Panc1 (cell line): ENCODE data around the gene NLRP7. TPM values are rescaled to one million over a fixed set of nuclear protein-coding genes. Genes with fewer than 3 reads are reported as not detected.

ENCODE experiments used
- ATAC-seq: fragments of 200-7000 bp; cut with Tn5 transposase; 2 replicates; pipeline ENCODE4 v1.9.1; 2020; ENCODE audit warnings: mild to moderate bottlenecking, moderate library complexity
- BruUV-seq: library from RNA; stranded (reverse); fragments of 400-500 nt; replicated peaks from 2 replicates; lab custom pipeline; 2021; lab: Mats Ljungman, UMichigan
- CTCF ChIA-PET: fragments of 300-600 bp; sonication (Branson Sonifier 250); formaldehyde crosslinking; loops from one replicate; lab custom pipeline; 2022; ENCODE audit warnings: antibody characterized with exemption; lab: Charles Lee
- POLR2A ChIA-PET: fragments of 300-600 bp; sonication (Branson Sonifier 250); formaldehyde crosslinking; loops from one replicate; lab custom pipeline; 2022; ENCODE audit warnings: antibody characterized with exemption; lab: Charles Lee
- DNase-seq: peaks from one replicate; pipeline ENCODE4 v3.0.0-alpha.2; 2010; ENCODE audit warnings: low read depth, low spot score
- H3K27ac ChIP-seq: 2 replicates; pipeline ENCODE4 v1.5.1; 2011; ENCODE audit warnings: mild to moderate bottlenecking, low read length, inconsistent platforms
- H3K27me3 ChIP-seq: fragments of 200-500 bp; sonication (Bioruptor generic); 2 replicates; pipeline ENCODE4 v1.6.0; 2014; ENCODE audit warnings: low read length, inconsistent platforms; ENCODE audit not compliant: control insufficient read depth, insufficient read depth
- H3K36me3 ChIP-seq: fragments of 200-500 bp; sonication (Bioruptor generic); 2 replicates; pipeline ENCODE4 v1.5.1; 2014; ENCODE audit warnings: inconsistent platforms, mild to moderate bottlenecking, low read length, moderate library complexity; ENCODE audit not compliant: control insufficient read depth, insufficient read depth
- H3K4me1 ChIP-seq: 2 replicates; pipeline ENCODE4 v1.5.1; 2011; ENCODE audit warnings: inconsistent platforms, mild to moderate bottlenecking, low read length, moderate library complexity; ENCODE audit not compliant: control insufficient read depth, insufficient read depth
- H3K4me3 ChIP-seq, 2 experiments: 2 replicates each; pipeline ENCODE4 v1.5.1; 2011 to 2012; ENCODE audit warnings: low read depth in 2 of 2, low read length in 2 of 2, mild to moderate bottlenecking in 2 of 2, inconsistent platforms in 1 of 2, moderate library complexity in 1 of 2
- H3K9me3 ChIP-seq: fragments of 200-500 bp; sonication (Bioruptor generic); 2 replicates; pipeline ENCODE4 v1.5.1; 2014; ENCODE audit warnings: low read depth, mild to moderate bottlenecking, inconsistent platforms, low read length, moderate library complexity; ENCODE audit not compliant: control insufficient read depth, insufficient read depth
- CTCF ChIP-seq: fragments of 450-650 bp; IDR thresholded peaks from 2 replicates; pipeline ENCODE4 v1.5.1; 2017; ENCODE audit warnings: mild to moderate bottlenecking
- POLR2AphosphoS5 ChIP-seq: IDR thresholded peaks from 2 replicates; pipeline ENCODE4 v1.6.1; 2012; ENCODE audit warnings: mild to moderate bottlenecking, low read depth, low read length, moderate library complexity
- SIN3A ChIP-seq: IDR thresholded peaks from 2 replicates; pipeline ENCODE4 v1.6.1; 2012; ENCODE audit warnings: low read depth, mild to moderate bottlenecking, low read length, moderate library complexity, borderline replicate concordance; ENCODE audit not compliant: insufficient read depth
- TCF7L2 ChIP-seq: IDR thresholded peaks from 2 replicates; pipeline ENCODE4 v1.6.1; 2011; ENCODE audit warnings: mild to moderate bottlenecking, low read depth, low read length, inconsistent platforms
- in situ Hi-C: cut with HindIII; loops from 2 replicates; pipeline ENCODE4 v1.10.0; 2016; ENCODE audit warnings: low sequenced_read_pairs, low pct_unique_long_range_greater_than_20kb
- intact Hi-C: fragments of 100-400 bp; cut with micrococcal nuclease; formaldehyde crosslinking; loops from one replicate; pipeline ENCODE4 v1.10.0; 2022; ENCODE audit not compliant: unreplicated experiment
- total RNA-seq: library from RNA; stranded (reverse); gene quantifications from one replicate; pipeline ENCODE4 v1.2.1, GENCODE V29; 2021; ENCODE audit not compliant: unreplicated experiment
- TF ChIP-seq, protein P1 (sequence below), 2 experiments: IDR thresholded peaks; 2 replicates each; pipeline ENCODE4 v1.6.1; 2011 to 2012; ENCODE audit warnings: low read depth in 2 of 2, control low read depth in 1 of 2, low read length in 1 of 2, mild to moderate bottlenecking in 1 of 2, moderate library complexity in 1 of 2; ENCODE audit not compliant: insufficient read depth in 1 of 2

NLRP7 gene
- total RNA-seq, 1 experiment from 2014 or later, result not detected

DNA sequence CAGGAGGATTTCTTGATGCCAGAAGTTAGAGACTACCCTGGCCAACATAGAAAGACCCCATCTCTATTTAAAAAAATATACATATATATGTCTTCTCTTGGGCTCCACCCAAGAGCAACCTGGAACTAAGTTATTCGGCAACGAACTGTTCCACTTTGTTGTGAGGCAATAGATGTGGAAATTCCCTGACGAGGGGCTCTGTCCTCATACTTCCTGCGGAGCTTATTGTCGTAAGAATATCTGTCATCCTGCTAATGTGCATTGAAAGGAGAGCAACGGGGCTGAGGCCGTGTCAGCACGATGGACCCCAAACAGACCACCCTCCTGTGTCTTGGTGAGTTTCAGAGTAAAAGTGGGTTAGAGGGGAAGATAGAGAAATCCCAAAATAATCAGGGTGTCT is 73.3 kb downstream of the NLRP7 start, which contains the start of gene FCAR:
TSS of gene FCAR (plus strand) at position 246 of the 400 bp plus-strand sequence. CDS start at position 301, 55 bp downstream.
- H3K36me3 ChIP-seq, result no peaks in the 10 kb centered on the region
- ChIA-PET CTCF (no interaction called here), POLR2A (no interaction called here)
- H3K27ac ChIP-seq, result no peak within 1 kb of the TSS
- no peak for DNase-seq
- ATAC-seq, result no peak
- TF ChIP-seq, protein P1, sequence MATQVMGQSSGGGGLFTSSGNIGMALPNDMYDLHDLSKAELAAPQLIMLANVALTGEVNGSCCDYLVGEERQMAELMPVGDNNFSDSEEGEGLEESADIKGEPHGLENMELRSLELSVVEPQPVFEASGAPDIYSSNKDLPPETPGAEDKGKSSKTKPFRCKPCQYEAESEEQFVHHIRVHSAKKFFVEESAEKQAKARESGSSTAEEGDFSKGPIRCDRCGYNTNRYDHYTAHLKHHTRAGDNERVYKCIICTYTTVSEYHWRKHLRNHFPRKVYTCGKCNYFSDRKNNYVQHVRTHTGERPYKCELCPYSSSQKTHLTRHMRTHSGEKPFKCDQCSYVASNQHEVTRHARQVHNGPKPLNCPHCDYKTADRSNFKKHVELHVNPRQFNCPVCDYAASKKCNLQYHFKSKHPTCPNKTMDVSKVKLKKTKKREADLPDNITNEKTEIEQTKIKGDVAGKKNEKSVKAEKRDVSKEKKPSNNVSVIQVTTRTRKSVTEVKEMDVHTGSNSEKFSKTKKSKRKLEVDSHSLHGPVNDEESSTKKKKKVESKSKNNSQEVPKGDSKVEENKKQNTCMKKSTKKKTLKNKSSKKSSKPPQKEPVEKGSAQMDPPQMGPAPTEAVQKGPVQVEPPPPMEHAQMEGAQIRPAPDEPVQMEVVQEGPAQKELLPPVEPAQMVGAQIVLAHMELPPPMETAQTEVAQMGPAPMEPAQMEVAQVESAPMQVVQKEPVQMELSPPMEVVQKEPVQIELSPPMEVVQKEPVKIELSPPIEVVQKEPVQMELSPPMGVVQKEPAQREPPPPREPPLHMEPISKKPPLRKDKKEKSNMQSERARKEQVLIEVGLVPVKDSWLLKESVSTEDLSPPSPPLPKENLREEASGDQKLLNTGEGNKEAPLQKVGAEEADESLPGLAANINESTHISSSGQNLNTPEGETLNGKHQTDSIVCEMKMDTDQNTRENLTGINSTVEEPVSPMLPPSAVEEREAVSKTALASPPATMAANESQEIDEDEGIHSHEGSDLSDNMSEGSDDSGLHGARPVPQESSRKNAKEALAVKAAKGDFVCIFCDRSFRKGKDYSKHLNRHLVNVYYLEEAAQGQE (IDR thresholded peaks at IDR 0.05; ENCODE audit: insufficient read depth in 1 of 2, low read depth in 2 of 2, low read length in 1 of 2), result no peak
- TF ChIP-seq POLR2AphosphoS5 (no peak), CTCF (no peak), TCF7L2 (no peak), SIN3A (no peak)
- H3K4me3 ChIP-seq, result no peak within 1 kb of the TSS
- H3K4me1 ChIP-seq, result no peaks in the 10 kb centered on the region
- in situ Hi-C loops (no loop called here), intact Hi-C loops (no loop called here)
- no peaks in the 10 kb centered on the region for H3K9me3 ChIP-seq
- BruUV-seq, result no TSS peak
- H3K27me3 ChIP-seq, result peaks cover 11% of the 10 kb centered on the region

Other genes starting within 250 kb of the NLRP7 start
- not detected for gene KIR3DL3, start 223.1 kb downstream of the NLRP7 start, total RNA-seq
- gene KIR2DL3, start 209.0 kb downstream of the NLRP7 start, total RNA-seq, result not detected
- gene KIR2DL1, start 177.7 kb downstream of the NLRP7 start, total RNA-seq, result not detected
- gene KIR2DL4, start 143.9 kb downstream of the NLRP7 start, total RNA-seq, result not detected
- not detected for gene KIR3DL1, start 131.1 kb downstream of the NLRP7 start, total RNA-seq
- not detected for gene KIR2DS4, start 114.9 kb downstream of the NLRP7 start, total RNA-seq
- not detected for gene KIR3DL2, start 97.1 kb downstream of the NLRP7 start, total RNA-seq
- not detected for gene FCAR, start 73.3 kb downstream of the NLRP7 start, total RNA-seq
- not detected for gene NCR1, start 41.4 kb downstream of the NLRP7 start, total RNA-seq
- 0.18 TPM for gene NLRP2, start 18.8 kb upstream of the NLRP7 start, total RNA-seq
- 1.2 TPM for gene GP6, start 90.7 kb upstream of the NLRP7 start, total RNA-seq
- gene RDH13, start 115.6 kb upstream of the NLRP7 start, total RNA-seq, result 37.8 TPM
- gene EPS8L1, start 128.3 kb upstream of the NLRP7 start, total RNA-seq, result 11.0 TPM
- 158 TPM for gene PPP1R12C, start 170.1 kb upstream of the NLRP7 start, total RNA-seq
- 116 TPM for gene TNNT1, start 201.7 kb upstream of the NLRP7 start, total RNA-seq
- 14.6 TPM for gene TNNI3, start 210.2 kb upstream of the NLRP7 start, total RNA-seq
- 12.4 TPM for gene DNAAF3, start 219.1 kb upstream of the NLRP7 start, total RNA-seq
- 3.2 TPM for gene SYT5, start 232.8 kb upstream of the NLRP7 start, total RNA-seq